Spleen (tissue), 7 donors: Measurements from ENCODE around the gene ZDHHC20.

ENCODE experiments used
- CTCF ChIP-seq, 11 experiments: fragments of 200-600 bp in 7 of 11; fragments of 450-650 bp in 4 of 11; sonication (generic) in 4 of 11; IDR thresholded peaks in 8 of 11; conservative IDR thresholded peaks in 3 of 11; 1 replicate in 7 of 11; 2 replicates in 4 of 11; pipeline versions ENCODE4 v1.4.0 to v1.8.0; 2016 to 2021; ENCODE audit warnings: antibody characterized with exemption in 11 of 11, inconsistent platforms in 4 of 11, mild to moderate bottlenecking in 1 of 11
- POLR2A ChIP-seq, 3 donors: fragments of 450-650 bp; IDR thresholded peaks; one replicate each; pipeline ENCODE4 v1.5.1; 2017; ENCODE audit warnings: antibody characterized with exemption in 3 of 3, mild to moderate bottlenecking in 1 of 3
- donor health status: DM: no; HTN: no; CAD: no; lungs with moderate emphysema.
- donor health status: DM: no; HTN: no; CAD: no.
- donor health status: DM: no; HTN: no; CAD: no.

GRCh38 chr13:21405309-21405708 lies 53.8 kb downstream of the ZDHHC20 start:
- no peak for TF ChIP-seq POLR2A (IDR thresholded peaks at IDR 0.05)
- no peak for TF ChIP-seq CTCF (IDR thresholded peaks at IDR 0.05 in 8 of 11, conservative IDR thresholded peaks at IDR 0.05 in 3 of 11)
